ENCODE results near the gene GABBR2. TPM values are rescaled to one million over a fixed set of nuclear protein-coding genes. Genes with fewer than 3 reads are reported as not detected.

GABBR2 gene
- total and polyA plus RNA-seq, 9 of the 15 experiments (the other 6 are each of a cell fraction or from before 2014, with no cell fraction given) = 0.15 to 1.9 (median 0.32) TPM

DNA sequence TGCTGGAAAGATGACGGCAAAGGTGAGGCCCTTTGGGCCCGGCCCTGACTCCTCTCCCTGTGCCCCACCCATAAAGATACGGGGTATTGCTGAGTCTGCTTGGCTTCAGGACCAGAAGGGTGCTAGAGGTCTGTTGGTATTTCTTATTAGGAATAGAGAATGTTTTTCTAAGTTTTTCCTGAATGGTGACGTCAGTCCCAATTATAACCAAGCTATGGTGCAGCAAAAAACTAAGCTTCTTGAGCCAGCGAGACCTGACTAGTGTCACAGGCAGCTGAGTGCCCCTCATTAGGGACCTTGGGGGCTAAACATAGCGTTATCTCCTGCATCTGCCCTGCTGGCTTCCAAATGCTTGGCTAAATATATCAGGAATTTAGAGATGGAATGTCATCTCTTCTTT, 302.3 kb downstream of the GABBR2 start:
- POLR2A ChIA-PET = no interaction called here
- no peaks in the 10 kb centered on the region; the same call in 2 of the 3 replicates for H3K36me3 ChIP-seq (ENCODE audit: control insufficient read depth, insufficient read depth, low read length)
- H3K9me3 ChIP-seq (replicated peaks; ENCODE audit: control insufficient read depth, insufficient read depth, low read depth, low read length) = no peaks in the 10 kb centered on the region
- in situ Hi-C loops (cut with MboI) (no loop called here), intact Hi-C loops (cut with micrococcal nuclease) (no loop called here)
- H3K4me3 ChIP-seq = no peak overlapping the region
- WGBS (ENCODE audit: insufficient coverage, low coverage, missing lambda C conversion rate) = 52% methylated on average over 6 of the region's 6 CpGs
- H4K20me1 ChIP-seq (replicated peaks; ENCODE audit: control insufficient read depth, insufficient read depth, low read length) = no peaks in the 10 kb centered on the region
- no peaks in the 10 kb centered on the region for H3K27me3 ChIP-seq (ENCODE audit: control insufficient read depth in 2 of 2, insufficient read depth in 2 of 2, low read length in 2 of 2)
- DNase-seq (ENCODE audit: extremely low read depth in 1 of 4, low spot score in 3 of 4) (no peak), ATAC-seq (no peak), FAIRE-seq (no peak)
- no TSS peak for BruUV-seq (replicated peaks)
- no peak overlapping the region for H2AFZ ChIP-seq (ENCODE audit: low read depth, low read length)
- no peaks in the 10 kb centered on the region for H3K79me2 ChIP-seq (ENCODE audit: control insufficient read depth, insufficient read depth, low read length)
- peaks cover 4 to 14% of the 10 kb centered on the region in 2 experiments; a peak in 4 of 5 replicates for H3K4me1 ChIP-seq (replicated peaks in 1 of 2; ENCODE audit: control insufficient read depth in 2 of 2, insufficient read depth in 2 of 2, low read length in 2 of 2)
- TF ChIP-seq PTTG1 (tag; IDR thresholded peaks at IDR 0.05; ENCODE audit: low read depth) (no peak), HNRNPUL1 (IDR thresholded peaks at IDR 0.05; ENCODE audit: low read length) (no peak), CCNT2 (IDR thresholded peaks at IDR 0.05; ENCODE audit: borderline replicate concordance, extremely low read depth, insufficient read length, low read depth, low read length) (no peak), U2AF1 (optimal IDR thresholded peaks at IDR 0.05; ENCODE audit: low read depth, low read length) (no peak), NFIC (IDR thresholded peaks at IDR 0.05) (no peak), KLF1 (tag; IDR thresholded peaks at IDR 0.05) (no peak), MAFF (IDR thresholded peaks at IDR 0.05; ENCODE audit: low read length) (no peak), GABPA (tag; conservative IDR thresholded peaks at IDR 0.05; ENCODE audit: low read depth) (no peak), ZNF121 (CRISPR knock-in tag; conservative IDR thresholded peaks at IDR 0.05) (no peak), ZZZ3 (IDR thresholded peaks at IDR 0.05) (no peak), PURB (CRISPR knock-in tag; IDR thresholded peaks at IDR 0.05; ENCODE audit: low read depth) (no peak), BRD4 (IDR thresholded peaks at IDR 0.05) (no peak), FOXJ2 (tag; IDR thresholded peaks at IDR 0.05) (no peak)
- TF ChIP-seq, protein P1, sequence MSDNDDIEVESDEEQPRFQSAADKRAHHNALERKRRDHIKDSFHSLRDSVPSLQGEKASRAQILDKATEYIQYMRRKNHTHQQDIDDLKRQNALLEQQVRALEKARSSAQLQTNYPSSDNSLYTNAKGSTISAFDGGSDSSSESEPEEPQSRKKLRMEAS (CRISPR knock-in tag; IDR thresholded peaks at IDR 0.05) = no peak
- H3K9ac ChIP-seq (ENCODE audit: insufficient read depth in 1 of 2, low read depth in 2 of 2, low read length in 2 of 2) = no peak overlapping the region
- H3K9me1 ChIP-seq (ENCODE audit: control insufficient read depth, insufficient read depth, low read length) = no peaks in the 10 kb centered on the region
- no peak overlapping the region for H3K27ac ChIP-seq (ENCODE audit: extremely low read depth, low read depth, low read length)
- CTCF ChIA-PET (ENCODE audit: low intra/inter-chr PET ratio) = no interaction called here
- H3K4me2 ChIP-seq (ENCODE audit: insufficient read depth, low read length) = no peak overlapping the region

All from K562 (cell line).